C4-2B (cell line): ENCODE measurements around the gene HSBP1L1.

Experiments used
- ZFX ChIP-seq: fragments of 450-650 bp; IDR thresholded peaks from 2 replicates; pipeline ENCODE4 v1.6.1; 2017
- TF ChIP-seq, protein P1 (sequence below): fragments of 450-650 bp; conservative IDR thresholded peaks from 2 replicates; pipeline ENCODE4 v1.5.1; 2017; ENCODE audit warnings: mild to moderate bottlenecking

DNA sequence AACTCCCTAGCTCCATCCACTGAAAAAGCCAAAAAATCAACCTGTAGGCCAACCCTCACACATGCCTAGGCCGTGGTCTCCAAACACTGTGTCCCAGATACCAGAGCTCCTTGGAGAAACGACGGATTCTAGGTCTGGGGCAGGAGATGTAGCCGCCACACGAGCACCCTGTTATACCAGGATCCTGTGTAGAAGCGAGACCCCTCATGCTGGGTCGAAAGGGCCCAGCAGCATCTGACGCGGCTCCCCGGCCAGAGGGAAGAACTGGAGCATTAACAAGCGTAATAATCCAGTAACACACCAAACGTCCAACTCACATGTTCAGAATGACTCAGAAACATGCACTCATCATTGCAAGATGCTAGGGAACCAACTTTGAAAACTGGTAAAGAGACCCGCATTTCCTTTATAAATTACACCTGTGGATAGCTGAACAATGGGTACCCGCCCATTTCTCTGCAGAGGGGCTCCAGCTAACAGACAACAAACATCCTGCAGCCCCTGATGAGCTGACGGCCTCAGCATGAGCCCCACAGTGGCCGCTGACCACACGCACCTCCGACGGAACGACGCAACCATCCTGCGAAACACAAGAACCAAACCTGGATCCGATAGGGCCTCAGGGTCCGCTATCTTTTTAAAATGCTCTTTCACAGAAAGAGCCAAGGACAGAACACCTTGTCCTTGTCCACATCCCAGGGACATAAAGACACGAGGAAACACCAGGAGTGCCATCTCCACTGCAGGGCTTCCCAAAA is 27.2 kb upstream of the HSBP1L1 start:
- TF ChIP-seq, protein P1, sequence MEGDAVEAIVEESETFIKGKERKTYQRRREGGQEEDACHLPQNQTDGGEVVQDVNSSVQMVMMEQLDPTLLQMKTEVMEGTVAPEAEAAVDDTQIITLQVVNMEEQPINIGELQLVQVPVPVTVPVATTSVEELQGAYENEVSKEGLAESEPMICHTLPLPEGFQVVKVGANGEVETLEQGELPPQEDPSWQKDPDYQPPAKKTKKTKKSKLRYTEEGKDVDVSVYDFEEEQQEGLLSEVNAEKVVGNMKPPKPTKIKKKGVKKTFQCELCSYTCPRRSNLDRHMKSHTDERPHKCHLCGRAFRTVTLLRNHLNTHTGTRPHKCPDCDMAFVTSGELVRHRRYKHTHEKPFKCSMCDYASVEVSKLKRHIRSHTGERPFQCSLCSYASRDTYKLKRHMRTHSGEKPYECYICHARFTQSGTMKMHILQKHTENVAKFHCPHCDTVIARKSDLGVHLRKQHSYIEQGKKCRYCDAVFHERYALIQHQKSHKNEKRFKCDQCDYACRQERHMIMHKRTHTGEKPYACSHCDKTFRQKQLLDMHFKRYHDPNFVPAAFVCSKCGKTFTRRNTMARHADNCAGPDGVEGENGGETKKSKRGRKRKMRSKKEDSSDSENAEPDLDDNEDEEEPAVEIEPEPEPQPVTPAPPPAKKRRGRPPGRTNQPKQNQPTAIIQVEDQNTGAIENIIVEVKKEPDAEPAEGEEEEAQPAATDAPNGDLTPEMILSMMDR: no peak
- no peak for TF ChIP-seq ZFX
